Progenitor cell of endocrine pancreas (in vitro differentiated cells): Measurements from ENCODE around the gene CDKN1A. TPM values are rescaled to one million over a fixed set of nuclear protein-coding genes. Genes with fewer than 3 reads are reported as not detected.
"Not testable (repeated sequence)": the region's sequence is repeated elsewhere in the genome, so short reads cannot be mapped to it uniquely, and the experiment has no call there.

Source experiments
- DNase-seq: peaks from one replicate; pipeline ENCODE4 v3.0.0; 2021; ENCODE audit warnings: low spot score; ENCODE audit not compliant: unreplicated experiment
- H3K27ac Mint-ChIP-seq: 2 replicates; pipeline ENCODE4 v1.8.0; 2021; ENCODE audit warnings: mild to moderate bottlenecking, moderate library complexity, mixed read lengths
- H3K27me3 Mint-ChIP-seq: 2 replicates; pipeline ENCODE4 v1.8.0; 2021; ENCODE audit warnings: mixed read lengths
- H3K36me3 Mint-ChIP-seq: 2 replicates; pipeline ENCODE4 v1.8.0; 2022; ENCODE audit warnings: mixed read lengths; ENCODE audit not compliant: insufficient read depth
- H3K4me1 Mint-ChIP-seq: 2 replicates; pipeline ENCODE4 v1.8.0; 2021; ENCODE audit warnings: low read depth, mixed read lengths
- H3K4me3 Mint-ChIP-seq: 2 replicates; pipeline ENCODE4 v1.8.0; 2021; ENCODE audit warnings: low read depth, mild to moderate bottlenecking, moderate library complexity, mixed read lengths
- H3K9me3 Mint-ChIP-seq: 2 replicates; pipeline ENCODE4 v1.8.0; 2021; ENCODE audit warnings: low read depth, mixed read lengths
- CTCF ChIP-seq: fragments of 200-600 bp; sonication (generic); IDR thresholded peaks from one replicate; pipeline ENCODE4 v1.5.0; 2021; ENCODE audit warnings: antibody characterized with exemption, mild to moderate bottlenecking; ENCODE audit not compliant: unreplicated experiment
- total RNA-seq: library from RNA; stranded (reverse); gene quantifications from 2 replicates; pipeline ENCODE4 v1.2.1, GENCODE V29; 2021

Gene CDKN1A
- total RNA-seq, 1 donor from 2014 or later: 12.4 TPM

GRCh38 chr6:36719126-36719525 is 40.6 kb downstream of the CDKN1A start:
- peaks cover 7% of the 10 kb centered on the region for H3K27me3 Mint-ChIP-seq
- H3K4me3 Mint-ChIP-seq: no peak overlapping the region
- H3K9me3 Mint-ChIP-seq: no peaks in the 10 kb centered on the region
- H3K4me1 Mint-ChIP-seq: no peaks in the 10 kb centered on the region
- no peaks in the 10 kb centered on the region for H3K36me3 Mint-ChIP-seq
- TF ChIP-seq CTCF: no peak
- H3K27ac Mint-ChIP-seq: no peak overlapping the region
- DNase-seq: no peak

GRCh38 chr6:36720251-36721141 is 42.0 kb downstream of the CDKN1A start:
- H3K27me3 Mint-ChIP-seq: peaks cover 7% of the 10 kb centered on the region
- no peak overlapping the region for H3K27ac Mint-ChIP-seq

GRCh38 chr6:36721369-36722140 is 43.0 kb downstream of the CDKN1A start:
- no peaks in the 10 kb centered on the region for H3K4me1 Mint-ChIP-seq
- DNase-seq: no peak
- no peak overlapping the region for H3K4me3 Mint-ChIP-seq
- no peak overlapping the region for H3K27ac Mint-ChIP-seq
- TF ChIP-seq CTCF: no peak
- H3K36me3 Mint-ChIP-seq: no peaks in the 10 kb centered on the region
- H3K27me3 Mint-ChIP-seq: peaks cover 7% of the 10 kb centered on the region
- H3K9me3 Mint-ChIP-seq: no peaks in the 10 kb centered on the region

More at GRCh38 chr6:36720251-36721141, 42.0 kb downstream of the CDKN1A start:
- TF ChIP-seq CTCF: no peak
- Mint-ChIP-seq H3K4me1 (no peaks in the 10 kb centered on the region), H3K36me3 (no peaks in the 10 kb centered on the region), H3K4me3 (no peak overlapping the region), H3K9me3 (no peaks in the 10 kb centered on the region)
- no peak for DNase-seq

DNA sequence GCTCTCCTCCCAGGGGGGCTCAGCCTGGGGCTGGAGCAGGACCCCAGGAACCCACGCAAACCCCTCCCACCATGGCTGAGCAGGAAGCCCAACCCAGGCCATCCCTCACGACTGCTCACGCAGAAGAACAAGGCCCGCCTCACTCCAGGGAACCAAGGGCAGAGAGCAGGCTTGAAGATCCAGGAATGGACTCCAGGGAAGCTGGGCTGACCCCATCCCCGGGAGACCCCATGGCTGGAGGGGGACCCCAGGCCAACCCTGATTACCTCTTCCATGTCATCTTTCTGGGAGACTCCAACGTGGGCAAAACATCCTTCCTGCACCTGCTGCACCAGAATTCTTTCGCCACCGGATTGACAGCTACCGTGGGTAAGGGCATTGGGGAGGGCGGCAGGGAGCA is 43.9 kb downstream of the CDKN1A start:
- Mint-ChIP-seq H3K4me1 (no peaks in the 10 kb centered on the region), H3K27me3 (peaks cover 7% of the 10 kb centered on the region), H3K27ac (no peak overlapping the region), H3K36me3 (no peaks in the 10 kb centered on the region), H3K4me3 (no peak overlapping the region), H3K9me3 (no peaks in the 10 kb centered on the region)
- DNase-seq: no peak
- TF ChIP-seq CTCF: no peak

DNA sequence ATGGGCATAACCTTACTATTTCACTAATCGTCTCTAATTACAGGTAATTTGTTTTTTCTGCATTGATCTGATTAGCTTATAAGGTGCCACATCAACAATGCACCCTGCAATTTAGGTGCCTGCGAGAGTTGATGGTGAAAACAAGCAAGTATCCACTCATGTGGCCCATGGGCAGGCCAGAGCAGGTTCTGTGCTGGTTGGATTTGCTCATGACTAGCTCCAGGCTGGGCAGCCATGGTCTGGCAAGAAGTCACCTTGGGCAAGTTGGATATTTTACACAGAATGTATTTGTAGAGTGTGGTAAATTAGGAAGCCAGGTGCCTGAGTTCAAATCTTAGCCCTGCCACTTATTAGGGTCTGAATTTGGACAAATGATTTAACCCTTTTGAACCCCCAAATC is 44.4 kb downstream of the CDKN1A start:
- TF ChIP-seq CTCF: no peak
- no peak overlapping the region for H3K27ac Mint-ChIP-seq
- peaks cover 7% of the 10 kb centered on the region for H3K27me3 Mint-ChIP-seq
- H3K4me3 Mint-ChIP-seq: no peak overlapping the region
- DNase-seq: no peak
- H3K4me1 Mint-ChIP-seq: no peaks in the 10 kb centered on the region
- no peaks in the 10 kb centered on the region for H3K36me3 Mint-ChIP-seq
- H3K9me3 Mint-ChIP-seq: no peaks in the 10 kb centered on the region

DNA sequence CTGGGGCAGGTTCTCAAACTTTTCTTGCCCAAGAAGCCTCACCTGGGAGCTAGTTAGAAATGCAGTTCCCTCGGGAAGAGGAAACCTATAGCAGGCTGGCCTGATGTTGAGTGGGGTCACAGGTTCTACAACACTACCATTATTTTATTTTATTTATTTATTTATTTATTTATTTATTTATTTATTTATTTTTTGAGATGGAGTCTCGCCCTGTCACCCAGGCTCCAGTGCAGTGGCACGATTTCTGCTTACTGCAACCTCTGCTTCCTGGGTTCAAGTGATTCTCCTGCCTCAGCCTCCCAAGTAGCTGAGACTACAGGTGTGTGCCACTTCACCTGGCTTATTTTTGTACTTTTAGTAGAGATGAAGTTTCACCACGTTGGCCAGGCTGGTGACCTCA is 45.5 kb downstream of the CDKN1A start:
- not testable (repeated sequence) for H3K27ac Mint-ChIP-seq, H3K4me3 Mint-ChIP-seq, H3K27me3 Mint-ChIP-seq, H3K4me1 Mint-ChIP-seq, DNase-seq, H3K36me3 Mint-ChIP-seq, H3K9me3 Mint-ChIP-seq
